ENCODE data around the gene NPFF.
"Not testable (repeated sequence)": the region's sequence is repeated elsewhere in the genome, so short reads cannot be mapped to it uniquely, and the experiment has no call there.

Gene NPFF

GRCh38 chr12:53506881-53507602, at the start of gene NPFF:
Gene NPFF (minus strand): TSS chr12:53507484. CDS start chr12:53507474, 10 bp downstream.
- DNase-seq: no peak

- no peak for DNase-seq
Observed at GRCh38 chr12:53552361-53553327, 45.4 kb upstream of the NPFF start.

GRCh38 chr12:53551889-53552291, 44.6 kb upstream of the NPFF start:
- DNase-seq: peak; percentile 30

- DNase-seq: no peak
Observed at GRCh38 chr12:53550595-53550994, 43.3 kb upstream of the NPFF start.

- not testable (repeated sequence) for DNase-seq
Observed at GRCh38 chr12:53550131-53550530, 42.8 kb upstream of the NPFF start.

- not testable (repeated sequence) for DNase-seq
Observed at GRCh38 chr12:53548354-53548753, 41.1 kb upstream of the NPFF start.

GRCh38 chr12:53543539-53543938, 36.3 kb upstream of the NPFF start:
- peak; percentile 42 for DNase-seq

GRCh38 chr12:53539526-53539925, 32.2 kb upstream of the NPFF start:
- no peak for DNase-seq

GRCh38 chr12:53538209-53538689, 31.0 kb upstream of the NPFF start:
- DNase-seq: no peak

GRCh38 chr12:53536962-53537361, 29.7 kb upstream of the NPFF start:
- no peak for DNase-seq

GRCh38 chr12:53533471-53533870, 26.2 kb upstream of the NPFF start:
- DNase-seq: no peak

GRCh38 chr12:53532524-53533445, 25.5 kb upstream of the NPFF start:
- peak; percentile 77 for DNase-seq

GRCh38 chr12:53532021-53532420, 24.7 kb upstream of the NPFF start:
- DNase-seq: peak; percentile 62

- no peak for DNase-seq
Observed at GRCh38 chr12:53530920-53531319, 23.6 kb upstream of the NPFF start.

GRCh38 chr12:53530061-53530460, 22.8 kb upstream of the NPFF start:
- peak; percentile 91 for DNase-seq

GRCh38 chr12:53524476-53524875, 17.2 kb upstream of the NPFF start:
- no peak for DNase-seq

GRCh38 chr12:53523131-53523530, 15.8 kb upstream of the NPFF start:
- DNase-seq: no peak

GRCh38 chr12:53518381-53518780, 11.1 kb upstream of the NPFF start:
- no peak for DNase-seq

GRCh38 chr12:53516758-53517455, 9.6 kb upstream of the NPFF start:
- DNase-seq: no peak

GRCh38 chr12:53515291-53515680, 8.0 kb upstream of the NPFF start:
- no peak for DNase-seq

GRCh38 chr12:53514628-53515290, 7.5 kb upstream of the NPFF start:
- DNase-seq: peak; percentile 77
